Measurements from ENCODE around the gene MGAT5.

Gene MGAT5

GRCh38 chr2:134269972-134270735, 16.3 kb downstream of the MGAT5 start:
- no peak overlapping the region for H3K4me3 ChIP-seq (ENCODE audit: low read depth, low read length)

GRCh38 chr2:134271758-134272157, 17.9 kb downstream of the MGAT5 start:
- no peak overlapping the region for H3K4me3 ChIP-seq (ENCODE audit: low read depth, low read length)
- H3K27me3 ChIP-seq (ENCODE audit: control insufficient read depth, insufficient read depth, low read length): no peaks in the 10 kb centered on the region
- H3K27ac ChIP-seq (ENCODE audit: low read depth, low read length): no peak overlapping the region
- H3K9ac ChIP-seq (ENCODE audit: low read length): no peak overlapping the region
- no peaks in the 10 kb centered on the region for H3K9me3 ChIP-seq (ENCODE audit: control insufficient read depth, insufficient read depth, low read depth, low read length)
- H3K4me1 ChIP-seq (ENCODE audit: control insufficient read depth, insufficient read depth, low read length): peaks cover 9% of the 10 kb centered on the region
- peaks cover 9% of the 10 kb centered on the region; the same call in 1 of the 2 replicates for H3K36me3 ChIP-seq (ENCODE audit: control insufficient read depth, insufficient read depth, low read length)

More at GRCh38 chr2:134269972-134270735, 16.3 kb downstream of the MGAT5 start:
- Histone ChIP-seq H3K4me1 (ENCODE audit: control insufficient read depth, insufficient read depth, low read length) (peaks cover 3% of the 10 kb centered on the region; the same call in 1 of the 2 replicates), H3K9ac (ENCODE audit: low read length) (no peak overlapping the region), H3K9me3 (ENCODE audit: control insufficient read depth, insufficient read depth, low read depth, low read length) (no peaks in the 10 kb centered on the region), H3K36me3 (ENCODE audit: control insufficient read depth, insufficient read depth, low read length) (peaks cover 9% of the 10 kb centered on the region; the same call in 1 of the 2 replicates), H3K27ac (ENCODE audit: low read depth, low read length) (no peak overlapping the region), H3K27me3 (ENCODE audit: control insufficient read depth, insufficient read depth, low read length) (no peaks in the 10 kb centered on the region)

- Histone ChIP-seq H3K4me1 (ENCODE audit: control insufficient read depth, insufficient read depth, low read length) (peaks cover 9% of the 10 kb centered on the region), H3K27me3 (ENCODE audit: control insufficient read depth, insufficient read depth, low read length) (no peaks in the 10 kb centered on the region), H3K9ac (ENCODE audit: low read length) (no peak overlapping the region), H3K9me3 (ENCODE audit: control insufficient read depth, insufficient read depth, low read depth, low read length) (no peaks in the 10 kb centered on the region), H3K4me3 (ENCODE audit: low read depth, low read length) (no peak overlapping the region), H3K36me3 (ENCODE audit: control insufficient read depth, insufficient read depth, low read length) (peaks cover 9% of the 10 kb centered on the region; the same call in 1 of the 2 replicates), H3K27ac (ENCODE audit: low read depth, low read length) (no peak overlapping the region)
These were observed 18.9 kb downstream of the MGAT5 start for GRCh38 chr2:134272806-134273205.

- Histone ChIP-seq H3K27ac (ENCODE audit: low read depth, low read length) (no peak overlapping the region), H3K4me1 (ENCODE audit: control insufficient read depth, insufficient read depth, low read length) (peaks cover 9% of the 10 kb centered on the region), H3K9ac (ENCODE audit: low read length) (no peak overlapping the region), H3K9me3 (ENCODE audit: control insufficient read depth, insufficient read depth, low read depth, low read length) (no peaks in the 10 kb centered on the region), H3K27me3 (ENCODE audit: control insufficient read depth, insufficient read depth, low read length) (no peaks in the 10 kb centered on the region), H3K36me3 (ENCODE audit: control insufficient read depth, insufficient read depth, low read length) (peaks cover 9% of the 10 kb centered on the region; the same call in 1 of the 2 replicates), H3K4me3 (ENCODE audit: low read depth, low read length) (no peak overlapping the region)
These were observed 19.5 kb downstream of the MGAT5 start for GRCh38 chr2:134273256-134273983.

DNA sequence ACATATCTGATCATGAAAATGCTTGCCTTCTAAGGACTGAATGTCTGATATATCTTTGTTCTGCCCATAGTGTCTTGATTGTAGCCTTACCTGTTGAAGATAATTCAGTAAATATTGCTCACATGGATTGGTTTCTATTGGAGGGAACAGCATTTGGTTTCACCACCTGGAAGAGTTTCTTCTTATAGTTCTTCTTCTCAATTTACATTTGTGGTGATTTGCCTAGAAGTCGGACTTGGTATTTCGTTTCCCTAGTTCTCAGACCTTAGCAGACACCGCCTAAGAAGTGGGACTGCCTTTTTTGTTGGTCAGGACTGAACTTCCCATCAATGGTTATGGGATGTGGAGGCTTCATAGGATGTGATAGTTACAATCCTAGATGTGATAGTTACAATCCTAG, 20.2 kb downstream of the MGAT5 start:
- Histone ChIP-seq H3K4me3 (ENCODE audit: low read depth, low read length) (no peak overlapping the region), H3K9ac (ENCODE audit: low read length) (no peak overlapping the region), H3K36me3 (ENCODE audit: control insufficient read depth, insufficient read depth, low read length) (peaks cover 9% of the 10 kb centered on the region; the same call in 1 of the 2 replicates), H3K27ac (ENCODE audit: low read depth, low read length) (no peak overlapping the region), H3K27me3 (ENCODE audit: control insufficient read depth, insufficient read depth, low read length) (no peaks in the 10 kb centered on the region), H3K9me3 (ENCODE audit: control insufficient read depth, insufficient read depth, low read depth, low read length) (no peaks in the 10 kb centered on the region), H3K4me1 (ENCODE audit: control insufficient read depth, insufficient read depth, low read length) (peaks cover 9% of the 10 kb centered on the region)

DNA sequence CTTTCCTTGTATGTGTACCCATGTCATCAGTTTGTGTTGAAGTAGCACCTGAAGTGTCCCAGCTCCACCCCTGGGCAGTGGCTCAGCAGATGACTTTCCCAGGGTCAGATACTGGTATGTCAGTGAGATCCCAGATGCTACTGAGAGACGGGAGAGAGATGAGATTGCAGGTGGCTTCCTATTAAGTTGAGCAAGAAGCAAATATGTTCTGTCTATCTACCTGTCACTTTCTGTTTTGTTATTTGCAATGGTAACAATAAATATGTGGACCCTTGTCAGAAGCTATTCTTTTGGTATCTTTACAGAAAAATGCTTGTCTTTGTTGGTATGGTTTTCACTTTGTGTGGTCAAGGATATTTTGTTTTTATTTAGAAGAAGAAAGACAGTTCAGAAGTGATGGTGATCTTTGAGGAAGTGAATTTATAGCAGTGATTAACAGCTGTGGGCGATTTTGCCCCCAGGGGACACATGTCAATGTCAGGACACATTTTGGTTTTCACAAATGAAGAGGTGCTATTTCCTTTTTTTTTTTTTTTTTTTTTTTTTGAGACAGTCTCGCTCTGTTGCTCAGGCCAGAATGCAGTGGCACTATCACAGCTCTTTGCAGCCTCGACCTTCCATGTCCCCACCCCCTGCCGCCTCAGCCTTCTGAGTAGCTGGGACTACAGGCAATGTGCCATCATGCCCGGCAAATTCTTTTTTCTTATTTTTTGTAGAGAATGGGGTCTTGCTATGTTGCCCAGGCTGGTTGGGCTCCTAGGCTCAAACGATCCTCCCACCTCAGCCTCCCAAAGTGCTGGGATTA, 21.4 kb downstream of the MGAT5 start:
- H3K4me1 ChIP-seq (ENCODE audit: control insufficient read depth, insufficient read depth, low read length): peaks cover 9% of the 10 kb centered on the region
- H3K27ac ChIP-seq (ENCODE audit: low read depth, low read length): no peak overlapping the region
- no peak overlapping the region for H3K9ac ChIP-seq (ENCODE audit: low read length)
- H3K4me3 ChIP-seq (ENCODE audit: low read depth, low read length): no peak overlapping the region
- H3K27me3 ChIP-seq (ENCODE audit: control insufficient read depth, insufficient read depth, low read length): no peaks in the 10 kb centered on the region
- no peaks in the 10 kb centered on the region for H3K9me3 ChIP-seq (ENCODE audit: control insufficient read depth, insufficient read depth, low read depth, low read length)
- H3K36me3 ChIP-seq (ENCODE audit: control insufficient read depth, insufficient read depth, low read length): peaks cover 5% of the 10 kb centered on the region; the same call in 1 of the 2 replicates

DNA sequence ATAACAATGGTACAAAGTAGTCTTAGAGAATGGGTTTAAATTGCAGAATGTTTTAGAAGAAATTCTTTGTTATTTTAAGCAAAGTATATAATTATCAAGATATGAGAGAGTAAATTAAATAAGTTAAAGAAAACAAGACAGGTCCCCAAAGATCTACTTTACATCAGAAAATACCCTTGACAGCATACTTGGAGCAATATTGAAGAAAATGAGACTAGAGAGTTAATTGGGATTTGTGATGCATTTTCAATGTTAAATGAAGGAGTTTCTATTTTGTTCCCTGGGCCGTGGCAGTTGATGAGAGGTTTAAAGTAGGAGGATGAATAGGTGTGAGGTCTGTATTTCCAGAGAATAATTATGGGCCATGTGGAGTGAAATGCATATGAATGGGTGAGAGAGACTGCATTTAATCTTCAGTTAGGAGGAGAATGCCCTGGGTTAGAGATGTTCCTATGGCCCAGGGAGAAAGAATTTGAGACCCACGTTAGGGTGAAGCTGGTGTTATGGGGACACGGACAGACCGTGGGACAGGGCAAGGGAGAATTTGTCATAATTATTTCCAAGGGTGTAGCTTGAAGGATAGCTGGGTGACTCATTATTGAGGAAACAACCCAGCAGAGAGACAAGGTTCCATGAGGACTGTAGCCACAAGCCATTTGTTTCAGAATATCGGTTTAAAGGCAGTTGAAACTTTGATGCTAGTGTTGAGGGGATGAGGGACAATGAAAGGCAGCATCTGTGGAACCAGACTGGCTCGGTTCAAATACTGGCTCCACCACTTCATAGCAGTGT, 22.7 kb downstream of the MGAT5 start:
- Histone ChIP-seq H3K9me3 (ENCODE audit: control insufficient read depth, insufficient read depth, low read depth, low read length) (no peaks in the 10 kb centered on the region), H3K27ac (ENCODE audit: low read depth, low read length) (no peak overlapping the region), H3K4me1 (ENCODE audit: control insufficient read depth, insufficient read depth, low read length) (peaks cover 9% of the 10 kb centered on the region), H3K36me3 (ENCODE audit: control insufficient read depth, insufficient read depth, low read length) (no peaks in the 10 kb centered on the region; the same call in 1 of the 2 replicates), H3K9ac (ENCODE audit: low read length) (no peak overlapping the region), H3K4me3 (ENCODE audit: low read depth, low read length) (no peak overlapping the region), H3K27me3 (ENCODE audit: control insufficient read depth, insufficient read depth, low read length) (no peaks in the 10 kb centered on the region)

- H3K27ac ChIP-seq (ENCODE audit: low read depth, low read length): no peak overlapping the region
These were observed 23.4 kb downstream of the MGAT5 start for GRCh38 chr2:134277223-134277622.

DNA sequence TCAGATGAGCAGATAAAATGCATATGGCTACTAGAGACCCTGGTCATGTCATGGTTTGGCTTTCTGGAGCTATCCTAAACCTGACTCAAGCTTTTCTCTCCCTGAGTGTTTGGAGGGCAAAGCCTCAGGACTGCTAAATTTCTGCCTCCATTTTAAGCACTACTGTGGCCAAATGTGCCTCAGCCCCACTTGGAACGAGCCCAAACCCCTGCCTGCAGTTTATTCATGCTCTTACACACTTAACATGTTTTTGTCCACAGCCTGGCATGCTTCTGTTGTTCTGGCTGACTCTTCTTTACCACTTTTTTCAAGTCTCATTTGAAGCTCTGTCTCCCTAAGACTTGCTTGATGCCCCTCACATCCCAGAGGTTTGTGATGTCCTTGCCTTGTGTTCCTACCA, 24.7 kb downstream of the MGAT5 start:
- peaks cover 9% of the 10 kb centered on the region for H3K4me1 ChIP-seq (ENCODE audit: control insufficient read depth, insufficient read depth, low read length)
- H3K27me3 ChIP-seq (ENCODE audit: control insufficient read depth, insufficient read depth, low read length): no peaks in the 10 kb centered on the region
- no peak overlapping the region for H3K9ac ChIP-seq (ENCODE audit: low read length)
- no peak overlapping the region for H3K4me3 ChIP-seq (ENCODE audit: low read depth, low read length)
- H3K36me3 ChIP-seq (ENCODE audit: control insufficient read depth, insufficient read depth, low read length): no peaks in the 10 kb centered on the region; the same call in 1 of the 2 replicates
- no peak overlapping the region for H3K27ac ChIP-seq (ENCODE audit: low read depth, low read length)
- no peaks in the 10 kb centered on the region for H3K9me3 ChIP-seq (ENCODE audit: control insufficient read depth, insufficient read depth, low read depth, low read length)

More at GRCh38 chr2:134277223-134277622, 23.4 kb downstream of the MGAT5 start:
- H3K9ac ChIP-seq (ENCODE audit: low read length): no peak overlapping the region
- no peaks in the 10 kb centered on the region; the same call in 1 of the 2 replicates for H3K36me3 ChIP-seq (ENCODE audit: control insufficient read depth, insufficient read depth, low read length)
- no peak overlapping the region for H3K4me3 ChIP-seq (ENCODE audit: low read depth, low read length)
- no peaks in the 10 kb centered on the region for H3K9me3 ChIP-seq (ENCODE audit: control insufficient read depth, insufficient read depth, low read depth, low read length)
- H3K4me1 ChIP-seq (ENCODE audit: control insufficient read depth, insufficient read depth, low read length): peaks cover 9% of the 10 kb centered on the region
- H3K27me3 ChIP-seq (ENCODE audit: control insufficient read depth, insufficient read depth, low read length): no peaks in the 10 kb centered on the region

- H3K27ac ChIP-seq (ENCODE audit: low read depth, low read length): no peak overlapping the region
- no peaks in the 10 kb centered on the region for H3K9me3 ChIP-seq (ENCODE audit: control insufficient read depth, insufficient read depth, low read depth, low read length)
- H3K36me3 ChIP-seq (ENCODE audit: control insufficient read depth, insufficient read depth, low read length): no peaks in the 10 kb centered on the region; the same call in 1 of the 2 replicates
- no peaks in the 10 kb centered on the region for H3K27me3 ChIP-seq (ENCODE audit: control insufficient read depth, insufficient read depth, low read length)
- H3K4me1 ChIP-seq (ENCODE audit: control insufficient read depth, insufficient read depth, low read length): peaks cover 9% of the 10 kb centered on the region
- no peak overlapping the region for H3K9ac ChIP-seq (ENCODE audit: low read length)
- no peak overlapping the region for H3K4me3 ChIP-seq (ENCODE audit: low read depth, low read length)
These were observed 25.5 kb downstream of the MGAT5 start for GRCh38 chr2:134279417-134279816.
